SK-N-SH (cell line): ENCODE measurements around the gene BAIAP3. TPM values are rescaled to one million over a fixed set of nuclear protein-coding genes. Genes with fewer than 3 reads are reported as not detected.

Source experiments
- CTCF ChIA-PET: fragments of 300-600, 350-600 bp; formaldehyde crosslinking; extraction: SDS; loops from one replicate; lab custom pipeline; 2021; lab: Yijun Ruan, JAX
- POLR2A ChIA-PET: fragments of 350-600 bp; sonication (Branson Sonifier 250); formaldehyde crosslinking; extraction: SDS; loops from one replicate; lab custom pipeline; 2020; ENCODE audit warnings: antibody characterized with exemption, inconsistent platforms; lab: Yijun Ruan, JAX
- DNase-seq: peaks from one replicate; pipeline ENCODE4 v3.0.0; 2012
- H2AFZ ChIP-seq: fragments of 200-600 bp; sonication (generic); 2 replicates; pipeline ENCODE4 v1.8.1; 2016; ENCODE audit warnings: antibody characterized with exemption, mild to moderate bottlenecking, low read depth
- H3F3A ChIP-seq: fragments of 200-600 bp; sonication (generic); replicated peaks from 2 replicates; pipeline ENCODE3; 2016; ENCODE audit warnings: antibody characterized with exemption, mild to moderate bottlenecking; ENCODE audit not compliant: insufficient read depth
- H3K27ac ChIP-seq, 2 experiments: fragments of 200-500 bp in 1 of 2; fragments of 200-600 bp in 1 of 2; sonication (Bioruptor generic) in 1 of 2; sonication (generic), shearing (Covaris generic) in 1 of 2; 2 replicates each; pipeline versions ENCODE4 v1.5.1 to v1.6.1; 2014 to 2016; ENCODE audit warnings: low read depth in 2 of 2, inconsistent platforms in 1 of 2, low read length in 1 of 2, mild to moderate bottlenecking in 1 of 2, mixed read lengths in 1 of 2
- H3K27me3 ChIP-seq: fragments of 200-600 bp; sonication (generic), shearing (Covaris generic); 2 replicates; pipeline ENCODE4 v1.6.1; 2016; ENCODE audit warnings: mixed run types; ENCODE audit not compliant: insufficient read depth
- H3K36me3 ChIP-seq, 2 experiments: fragments of 200-500 bp in 1 of 2; fragments of 200-600 bp in 1 of 2; sonication (Bioruptor generic) in 1 of 2; sonication (generic) in 1 of 2; replicated peaks in 1 of 2; 2 replicates each; pipeline versions ENCODE3 to v1.5.1; 2014 to 2016; ENCODE audit warnings: low read length in 1 of 2, mild to moderate bottlenecking in 1 of 2; ENCODE audit not compliant: insufficient read depth in 2 of 2, control insufficient read depth in 1 of 2
- H3K4me1 ChIP-seq, 2 experiments: fragments of 200-500 bp in 1 of 2; fragments of 200-600 bp in 1 of 2; sonication (Bioruptor generic) in 1 of 2; sonication (generic), shearing (Covaris generic) in 1 of 2; 2 replicates each; pipeline versions ENCODE4 v1.5.1 to v1.6.1; 2014 to 2016; ENCODE audit warnings: low read depth in 1 of 2, low read length in 1 of 2, mixed run types in 1 of 2; ENCODE audit not compliant: insufficient read depth in 2 of 2, control insufficient read depth in 1 of 2
- H3K4me2 ChIP-seq: fragments of 200-600 bp; sonication (generic), shearing (Covaris generic); 2 replicates; pipeline ENCODE4 v1.6.1; 2017; ENCODE audit warnings: mixed run types
- H3K4me3 ChIP-seq, 2 experiments: fragments of 200-500 bp in 1 of 2; fragments of 200-600 bp in 1 of 2; sonication (Bioruptor generic) in 1 of 2; sonication (generic), shearing (Covaris generic) in 1 of 2; 2 replicates each; pipeline versions ENCODE4 v1.5.1 to v1.8.1; 2014 to 2016; ENCODE audit warnings: low read depth in 2 of 2, inconsistent platforms in 1 of 2, low read length in 1 of 2, mild to moderate bottlenecking in 1 of 2, mixed read lengths in 1 of 2, moderate library complexity in 1 of 2
- H3K79me2 ChIP-seq: fragments of 200-600 bp; sonication (generic); 2 replicates; pipeline ENCODE4 v1.8.1; 2017; ENCODE audit warnings: mild to moderate bottlenecking; ENCODE audit not compliant: insufficient read depth
- H3K9ac ChIP-seq: fragments of 200-600 bp; sonication (generic); 2 replicates; pipeline ENCODE4 v1.6.1; 2017; ENCODE audit warnings: mixed run types
- H3K9me2 ChIP-seq: fragments of 200-600 bp; sonication (generic); 2 replicates; pipeline ENCODE4 v1.6.1; 2017; ENCODE audit warnings: mixed run types
- H3K9me3 ChIP-seq: fragments of 200-600 bp; sonication (generic); 2 replicates; pipeline ENCODE4 v1.6.1; 2017; ENCODE audit warnings: mixed run types, mild to moderate bottlenecking, moderate library complexity
- H4K20me1 ChIP-seq: fragments of 200-600 bp; sonication (generic); 2 replicates; pipeline ENCODE4 v1.6.1; 2017; ENCODE audit warnings: mild to moderate bottlenecking, mixed run types; ENCODE audit not compliant: insufficient read depth
- CHD2 ChIP-seq: fragments of 150-350 bp; IDR thresholded peaks from 2 replicates; pipeline ENCODE4 v1.6.1; 2018; ENCODE audit warnings: low read length; ENCODE audit not compliant: partially characterized antibody
- EZH2phosphoT487 ChIP-seq: fragments of 200-600 bp; sonication (generic); IDR thresholded peaks from 2 replicates; pipeline ENCODE4 v1.6.1; 2017; ENCODE audit warnings: low read depth, mixed run types, mild to moderate bottlenecking, antibody characterized with exemption, moderate library complexity, borderline replicate concordance
- GABPA ChIP-seq: IDR thresholded peaks from 2 replicates; pipeline ENCODE4 v1.4.0; 2012; ENCODE audit warnings: low read depth, mild to moderate bottlenecking
- JUND ChIP-seq: IDR thresholded peaks from 2 replicates; pipeline ENCODE4 v1.4.0; 2012
- MEF2A ChIP-seq: IDR thresholded peaks from 2 replicates; pipeline ENCODE4 v1.4.0; 2012; ENCODE audit warnings: low read depth, borderline replicate concordance
- MXI1 ChIP-seq: IDR thresholded peaks from 2 replicates; pipeline ENCODE4 v1.6.1; 2012; ENCODE audit warnings: mild to moderate bottlenecking, low read depth, low read length, improper control_type of control experiment
- NFIC ChIP-seq: IDR thresholded peaks from 2 replicates; pipeline ENCODE4 v1.4.0; 2012; ENCODE audit warnings: borderline replicate concordance
- NRF1 ChIP-seq: IDR thresholded peaks from 2 replicates; pipeline ENCODE4 v1.6.1; 2012; ENCODE audit warnings: low read depth, mild to moderate bottlenecking, low read length
- PBX3 ChIP-seq: IDR thresholded peaks from 2 replicates; pipeline ENCODE4; 2012
- POLR2AphosphoS5 ChIP-seq: IDR thresholded peaks from 2 replicates; pipeline ENCODE4 v1.6.1; 2012; ENCODE audit warnings: low read depth, low read length
- RAD21 ChIP-seq: IDR thresholded peaks from 2 replicates; pipeline ENCODE4 v1.6.1; 2012; ENCODE audit warnings: mild to moderate bottlenecking, low read length
- RCOR1 ChIP-seq: fragments of 150-350 bp; IDR thresholded peaks from 2 replicates; pipeline ENCODE4 v1.6.1; 2017; ENCODE audit warnings: antibody characterized with exemption, low read length
- RFX5 ChIP-seq: IDR thresholded peaks from 2 replicates; pipeline ENCODE4 v1.6.1; 2012; ENCODE audit warnings: mild to moderate bottlenecking, improper control_type of control experiment, low read length
- RXRA ChIP-seq: IDR thresholded peaks from 2 replicates; pipeline ENCODE4 v1.4.0; 2012; ENCODE audit warnings: low read depth, mild to moderate bottlenecking, borderline replicate concordance
- SMC3 ChIP-seq: IDR thresholded peaks from 2 replicates; pipeline ENCODE4 v1.6.1; 2012; ENCODE audit warnings: low read depth, low read length, improper control_type of control experiment
- TAF1 ChIP-seq: IDR thresholded peaks from 2 replicates; pipeline ENCODE4 v1.6.1; 2012; ENCODE audit warnings: low read depth, mild to moderate bottlenecking, low read length, moderate library complexity, borderline replicate concordance
- USF1 ChIP-seq: IDR thresholded peaks from 2 replicates; pipeline ENCODE4 v1.4.0; 2012; ENCODE audit warnings: low read depth, borderline replicate concordance
- WGBS: methylation state at CpG from one replicate; pipeline ENCODE4 v1.1.6; 2017; ENCODE audit warnings: low lambda C conversion rate; 5-methylcytosine and 5-hydroxymethylcytosine counted together
- polyA plus RNA-seq, 3 experiments: library from polyadenylated mRNA; depleted of rRNA; stranded (reverse); fragments of >200 nt; gene quantifications; 2 replicates each; pipeline ENCODE4 v1.2.3, GENCODE V29; 2012
- TF ChIP-seq, protein P1 (sequence below): fragments of 200-600 bp; sonication (generic); IDR thresholded peaks from 2 replicates; pipeline ENCODE4 v1.6.1; 2017; ENCODE audit warnings: antibody characterized with exemption, mild to moderate bottlenecking, moderate library complexity
- TF ChIP-seq, protein P2 (sequence below): fragments of 150-350 bp; IDR thresholded peaks from 2 replicates; pipeline ENCODE4 v1.6.1; 2017; ENCODE audit warnings: antibody characterized with exemption, low read length, low read depth, borderline replicate concordance

The BAIAP3 gene
- polyA plus RNA-seq, 1 of the 3 experiments (the other 2 are of a cell fraction): 1.1 TPM

DNA sequence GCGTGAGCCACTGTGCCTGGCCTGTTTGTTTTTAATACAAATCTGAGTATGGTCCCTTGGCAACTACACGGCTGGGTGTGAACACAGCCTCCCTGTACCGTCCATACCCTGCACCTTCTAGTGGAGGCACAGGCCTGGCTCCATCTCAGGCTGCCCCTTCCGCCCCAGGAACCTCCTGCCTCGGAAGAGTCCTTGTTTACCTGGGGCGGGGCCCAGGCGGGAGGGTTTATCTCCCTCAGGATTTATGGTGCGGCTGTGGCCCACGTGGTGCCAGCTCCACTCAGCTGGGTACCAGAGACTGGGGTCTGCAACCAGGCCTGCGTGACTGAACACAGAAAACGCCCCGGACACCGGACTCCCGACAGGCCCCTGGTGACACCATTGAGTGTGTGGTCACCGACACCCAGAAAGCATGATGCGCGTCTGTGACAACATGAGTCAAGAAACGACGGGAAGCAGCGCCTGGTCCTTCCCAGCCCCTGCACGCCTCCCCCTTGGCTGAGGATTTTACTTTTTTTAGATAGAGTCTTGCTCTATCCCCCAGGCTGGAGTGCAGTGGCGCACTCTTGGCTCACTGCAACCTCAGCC lies 62.1 kb downstream of the BAIAP3 start:
- Histone ChIP-seq H3K27ac (no peak overlapping the region), H3K4me2 (no peak overlapping the region), H2AFZ (no peak overlapping the region), H3K27me3 (no peaks in the 10 kb centered on the region), H3K9ac (no peak overlapping the region), H3K4me1 (no peaks in the 10 kb centered on the region), H3K79me2 (no peaks in the 10 kb centered on the region), H3F3A (no peaks in the 10 kb centered on the region), H3K4me3 (no peak overlapping the region), H3K9me3 (no peaks in the 10 kb centered on the region), H4K20me1 (no peaks in the 10 kb centered on the region), H3K9me2 (no peaks in the 10 kb centered on the region), H3K36me3 (peaks cover 0 to 6% of the 10 kb centered on the region in 2 experiments)
- ChIA-PET CTCF (no interaction called here), POLR2A (no interaction called here)
- DNase-seq: no peak
- TF ChIP-seq RFX5: no peak
- TF ChIP-seq NFIC: no peak
- no peak for TF ChIP-seq PBX3
- TF ChIP-seq CHD2: no peak
- no peak for TF ChIP-seq JUND
- TF ChIP-seq RCOR1: no peak
- TF ChIP-seq, protein P1, sequence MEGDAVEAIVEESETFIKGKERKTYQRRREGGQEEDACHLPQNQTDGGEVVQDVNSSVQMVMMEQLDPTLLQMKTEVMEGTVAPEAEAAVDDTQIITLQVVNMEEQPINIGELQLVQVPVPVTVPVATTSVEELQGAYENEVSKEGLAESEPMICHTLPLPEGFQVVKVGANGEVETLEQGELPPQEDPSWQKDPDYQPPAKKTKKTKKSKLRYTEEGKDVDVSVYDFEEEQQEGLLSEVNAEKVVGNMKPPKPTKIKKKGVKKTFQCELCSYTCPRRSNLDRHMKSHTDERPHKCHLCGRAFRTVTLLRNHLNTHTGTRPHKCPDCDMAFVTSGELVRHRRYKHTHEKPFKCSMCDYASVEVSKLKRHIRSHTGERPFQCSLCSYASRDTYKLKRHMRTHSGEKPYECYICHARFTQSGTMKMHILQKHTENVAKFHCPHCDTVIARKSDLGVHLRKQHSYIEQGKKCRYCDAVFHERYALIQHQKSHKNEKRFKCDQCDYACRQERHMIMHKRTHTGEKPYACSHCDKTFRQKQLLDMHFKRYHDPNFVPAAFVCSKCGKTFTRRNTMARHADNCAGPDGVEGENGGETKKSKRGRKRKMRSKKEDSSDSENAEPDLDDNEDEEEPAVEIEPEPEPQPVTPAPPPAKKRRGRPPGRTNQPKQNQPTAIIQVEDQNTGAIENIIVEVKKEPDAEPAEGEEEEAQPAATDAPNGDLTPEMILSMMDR: no peak
- TF ChIP-seq RAD21: no peak
- 95% methylated on average over 14 of the region's 22 CpGs for WGBS

- WGBS: 96% methylated on average over 9 of the region's 21 CpGs
- TF ChIP-seq MEF2A (no peak), EZH2phosphoT487 (no peak), JUND (no peak), NRF1 (no peak), POLR2AphosphoS5 (no peak), TAF1 (no peak), CHD2 (no peak), NFIC (no peak), RXRA (no peak), USF1 (no peak), SMC3 (no peak), GABPA (no peak), MXI1 (no peak)
- TF ChIP-seq, protein P2, sequence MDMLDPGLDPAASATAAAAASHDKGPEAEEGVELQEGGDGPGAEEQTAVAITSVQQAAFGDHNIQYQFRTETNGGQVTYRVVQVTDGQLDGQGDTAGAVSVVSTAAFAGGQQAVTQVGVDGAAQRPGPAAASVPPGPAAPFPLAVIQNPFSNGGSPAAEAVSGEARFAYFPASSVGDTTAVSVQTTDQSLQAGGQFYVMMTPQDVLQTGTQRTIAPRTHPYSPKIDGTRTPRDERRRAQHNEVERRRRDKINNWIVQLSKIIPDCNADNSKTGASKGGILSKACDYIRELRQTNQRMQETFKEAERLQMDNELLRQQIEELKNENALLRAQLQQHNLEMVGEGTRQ: no peak
- Histone ChIP-seq H4K20me1 (no peaks in the 10 kb centered on the region), H3F3A (no peaks in the 10 kb centered on the region), H3K27me3 (no peaks in the 10 kb centered on the region), H3K4me2 (no peak overlapping the region), H3K27ac (no peak overlapping the region), H3K9me3 (no peaks in the 10 kb centered on the region), H3K9me2 (no peaks in the 10 kb centered on the region), H2AFZ (no peak overlapping the region), H3K9ac (no peak overlapping the region), H3K79me2 (no peaks in the 10 kb centered on the region), H3K36me3 (peaks cover 0 to 13% of the 10 kb centered on the region in 2 experiments), H3K4me1 (no peaks in the 10 kb centered on the region), H3K4me3 (no peak overlapping the region)
- POLR2A ChIA-PET: no interaction called here
- peak; percentile 25 for DNase-seq
- CTCF ChIA-PET: no interaction called here
Measured at GRCh38 chr16:1397779-1398178, 64.3 kb downstream of the BAIAP3 start.
